GM12872 (cell line): Measurements from ENCODE around the gene CREB5.

Experiments used
- CTCF ChIP-seq: IDR thresholded peaks from 3 replicates; pipeline ENCODE4 v1.5.1; 2011; ENCODE audit warnings: low read depth, mild to moderate bottlenecking, low read length, moderate library complexity; ENCODE audit not compliant: insufficient read depth

The CREB5 gene

GRCh38 chr7:28799619-28800018 lies 387.3 kb downstream of the CREB5 start:
- TF ChIP-seq CTCF = no peak

DNA sequence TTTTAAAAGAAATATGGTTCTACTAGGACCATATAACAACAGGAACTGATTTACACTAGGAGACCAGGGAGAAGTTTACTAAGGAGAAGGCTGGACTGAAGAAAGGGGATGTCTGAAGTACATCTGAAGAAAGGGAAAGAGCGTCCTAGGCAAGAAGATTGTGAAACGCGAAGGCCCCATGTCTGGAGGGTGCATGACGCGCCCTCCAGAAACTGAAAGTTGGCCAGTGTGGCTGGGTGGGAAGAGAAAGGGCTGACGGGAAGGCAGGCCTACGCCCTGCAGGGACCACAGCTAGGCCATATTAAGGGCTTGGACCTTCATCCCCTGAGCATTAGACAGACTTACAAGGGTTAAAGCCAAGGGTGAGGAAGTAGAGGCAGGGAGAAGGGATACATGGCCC lies 387.8 kb downstream of the CREB5 start:
- TF ChIP-seq CTCF = no peak

- no peak for TF ChIP-seq CTCF
These were observed 390.1 kb downstream of the CREB5 start for GRCh38 chr7:28802450-28802849.

DNA sequence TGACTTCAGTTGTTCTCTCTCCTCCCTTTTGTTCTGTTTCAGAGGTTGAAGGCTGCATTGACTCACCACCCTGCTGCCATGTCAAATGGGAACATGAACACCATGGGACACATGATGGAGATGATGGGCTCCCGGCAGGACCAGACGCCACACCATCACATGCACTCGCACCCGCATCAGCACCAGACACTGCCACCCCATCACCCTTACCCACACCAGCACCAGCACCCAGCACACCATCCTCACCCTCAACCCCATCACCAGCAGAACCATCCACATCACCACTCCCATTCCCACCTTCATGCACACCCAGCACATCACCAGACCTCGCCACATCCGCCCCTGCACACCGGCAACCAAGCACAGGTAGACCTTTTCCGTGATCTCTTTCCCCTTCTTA lies 391.8 kb downstream of the CREB5 start:
- no peak for TF ChIP-seq CTCF

GRCh38 chr7:28804990-28805389 lies 392.7 kb downstream of the CREB5 start:
- TF ChIP-seq CTCF = no peak

DNA sequence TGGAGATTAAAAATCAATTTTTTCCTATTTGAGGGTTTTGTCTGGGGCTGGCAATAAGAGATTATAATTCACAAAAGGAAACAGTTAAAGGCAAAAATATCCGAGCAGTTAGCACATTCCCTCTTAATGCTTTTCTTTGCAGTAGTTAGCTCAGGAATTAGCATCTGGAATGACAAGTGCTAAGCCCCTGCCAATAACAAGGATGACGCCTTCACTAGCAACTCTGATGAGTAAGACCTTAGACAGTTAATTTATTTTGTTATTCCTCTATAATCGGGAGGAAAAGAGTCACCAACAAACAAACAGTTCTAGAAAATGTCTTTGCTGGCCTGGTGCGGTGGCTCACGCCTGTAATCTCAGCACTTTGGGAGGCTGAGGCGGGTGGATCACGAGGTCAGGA lies 394.5 kb downstream of the CREB5 start:
- TF ChIP-seq CTCF = no peak

- TF ChIP-seq CTCF = no peak
These were observed 395.2 kb downstream of the CREB5 start for GRCh38 chr7:28807396-28807994.
